Fibroblast of skin of left biceps (primary cell): ENCODE measurements around the gene CLPTM1L.
"Not testable (repeated sequence)": the region's sequence is repeated elsewhere in the genome, so short reads cannot be mapped to it uniquely, and the experiment has no call there.

Source experiments
- DNase-seq, 2 experiments: peaks; one replicate each; pipeline ENCODE4 v3.0.0-alpha.2; 2013; ENCODE audit warnings: low read depth in 2 of 2

Gene CLPTM1L

DNA sequence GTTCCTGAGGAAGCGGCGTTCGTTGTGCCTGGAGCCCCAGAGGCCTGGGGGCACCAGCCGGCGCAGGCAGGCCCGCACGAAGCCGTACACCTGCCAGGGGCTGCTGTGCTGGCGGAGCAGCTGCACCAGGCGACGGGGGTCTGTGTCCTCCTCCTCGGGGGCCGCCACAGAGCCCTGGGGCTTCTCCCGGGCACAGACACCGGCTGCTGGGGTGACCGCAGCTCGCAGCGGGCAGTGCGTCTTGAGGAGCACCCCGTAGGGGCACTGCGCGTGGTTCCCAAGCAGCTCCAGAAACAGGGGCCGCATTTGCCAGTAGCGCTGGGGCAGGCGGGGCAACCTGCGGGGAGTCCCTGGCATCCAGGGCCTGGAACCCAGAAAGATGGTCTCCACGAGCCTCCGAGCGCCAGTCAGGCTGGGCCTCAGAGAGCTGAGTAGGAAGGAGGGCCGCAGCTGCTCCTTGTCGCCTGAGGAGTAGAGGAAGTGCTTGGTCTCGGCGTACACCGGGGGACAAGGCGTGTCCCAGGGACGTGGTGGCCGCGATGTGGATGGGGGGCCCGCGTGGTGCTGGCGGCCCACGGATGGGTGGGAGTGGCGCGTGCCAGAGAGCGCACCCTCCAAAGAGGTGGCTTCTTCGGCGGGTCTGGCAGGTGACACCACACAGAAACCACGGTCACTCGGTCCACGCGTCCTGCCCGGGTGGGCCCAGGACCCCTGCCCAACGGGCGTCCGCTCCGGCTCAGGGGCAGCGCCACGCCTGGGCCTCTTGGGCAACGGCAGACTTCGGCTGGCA, 51.3 kb downstream of the CLPTM1L start:
- no peak for DNase-seq

DNA sequence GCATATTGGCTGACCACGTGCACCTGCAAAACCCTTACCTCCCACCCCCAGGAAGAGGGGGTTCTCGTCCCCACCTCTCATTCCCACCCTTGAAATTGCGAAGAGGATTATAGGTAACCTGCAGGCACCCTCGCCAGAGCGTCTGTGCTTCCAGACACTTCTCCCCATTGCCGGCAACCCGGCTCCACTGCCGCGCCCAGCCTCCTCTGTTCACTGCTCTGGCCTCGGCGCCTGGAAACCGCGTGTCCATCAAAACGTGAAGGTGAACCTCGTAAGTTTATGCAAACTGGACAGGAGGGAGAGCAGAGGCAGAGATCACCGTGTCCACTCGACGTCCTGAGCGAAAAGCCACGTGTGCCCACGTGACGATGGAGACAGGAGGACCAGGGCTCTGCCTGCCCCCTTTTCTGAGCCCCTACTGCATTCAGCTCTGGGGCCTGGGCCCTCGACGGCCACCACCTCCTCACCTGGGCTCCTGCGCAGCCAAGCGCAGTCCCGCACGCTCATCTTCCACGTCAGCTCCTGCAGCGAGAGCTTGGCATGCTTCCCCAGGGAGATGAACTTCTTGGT, 52.0 kb downstream of the CLPTM1L start:
- no peak for DNase-seq

DNA sequence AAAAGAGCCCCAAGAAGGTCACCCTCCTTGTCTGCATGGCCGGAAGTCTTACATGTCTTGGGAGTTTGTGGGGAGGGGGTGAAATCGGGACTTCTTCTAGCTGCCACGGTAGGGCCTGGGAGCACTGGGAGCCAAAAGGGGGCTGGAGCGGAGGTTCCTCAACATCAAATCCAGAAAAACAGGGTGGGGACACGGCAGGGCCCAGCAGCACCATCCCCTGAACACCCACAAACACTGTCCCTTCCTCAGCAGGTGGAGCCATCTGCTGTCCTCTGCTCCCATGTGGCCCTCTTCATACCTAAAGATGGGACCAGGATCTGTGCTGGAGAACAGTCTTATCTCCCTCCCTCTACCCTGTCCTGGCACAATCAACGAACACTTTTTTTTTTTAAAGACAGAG, 52.8 kb downstream of the CLPTM1L start:
- no peak for DNase-seq

DNA sequence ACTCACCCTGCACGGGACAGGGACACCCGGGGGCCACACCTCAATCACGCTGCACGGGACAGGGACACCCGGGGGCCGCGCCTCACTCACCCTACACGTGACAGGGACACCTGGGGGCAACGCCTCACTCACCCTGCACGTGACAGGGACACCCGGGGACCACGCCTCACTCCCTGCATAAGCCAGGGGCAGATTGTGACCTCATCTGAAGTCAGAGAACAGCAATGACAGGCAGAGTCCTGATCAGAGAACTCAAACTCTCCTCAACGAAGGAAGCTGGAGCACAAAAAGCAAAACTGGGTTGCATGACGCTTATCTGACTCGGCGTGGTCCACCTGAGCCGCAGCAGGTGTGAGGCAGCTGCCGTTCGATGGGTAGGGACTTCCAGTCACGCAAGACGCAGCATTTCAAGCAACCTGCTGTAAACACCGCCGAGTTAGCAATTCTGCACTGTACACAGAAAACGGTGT, 53.3 kb downstream of the CLPTM1L start:
- no peak for DNase-seq

DNA sequence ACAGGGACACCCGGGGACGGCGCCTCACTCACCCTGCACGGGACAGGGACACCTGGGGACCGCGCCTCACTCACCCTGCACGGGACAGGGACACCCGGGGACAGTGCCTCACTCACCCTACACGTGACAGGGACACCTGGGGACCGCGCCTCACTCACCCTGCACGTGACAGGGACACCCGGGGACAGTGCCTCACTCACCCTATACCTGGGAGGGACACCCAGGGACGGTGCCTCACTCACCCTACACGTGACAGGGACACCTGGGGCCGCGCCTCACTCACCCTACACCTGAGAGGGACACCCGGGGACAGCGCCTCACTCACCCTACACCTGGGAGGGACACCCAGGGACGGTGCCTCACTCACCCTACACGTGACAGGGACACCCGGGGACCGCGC, 53.9 kb downstream of the CLPTM1L start:
- not testable (repeated sequence) for DNase-seq

DNA sequence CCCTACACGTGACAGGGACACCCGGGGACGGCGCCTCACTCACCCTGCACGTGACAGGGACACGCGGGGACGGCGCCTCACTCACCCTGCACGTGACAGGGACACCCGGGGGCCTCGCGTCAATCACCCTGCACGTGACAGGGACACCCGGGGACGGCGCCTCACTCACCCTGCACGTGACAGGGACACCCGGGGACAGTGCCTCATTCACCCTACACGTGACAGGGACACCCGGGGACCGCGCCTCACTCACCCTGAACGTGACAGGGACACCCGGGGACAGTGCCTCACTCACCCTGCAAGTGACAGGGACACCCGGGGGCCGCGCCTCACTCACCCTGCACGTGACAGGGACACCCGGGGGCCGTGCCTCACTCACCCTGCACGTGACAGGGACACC, 55.3 kb downstream of the CLPTM1L start:
- not testable (repeated sequence) for DNase-seq

DNA sequence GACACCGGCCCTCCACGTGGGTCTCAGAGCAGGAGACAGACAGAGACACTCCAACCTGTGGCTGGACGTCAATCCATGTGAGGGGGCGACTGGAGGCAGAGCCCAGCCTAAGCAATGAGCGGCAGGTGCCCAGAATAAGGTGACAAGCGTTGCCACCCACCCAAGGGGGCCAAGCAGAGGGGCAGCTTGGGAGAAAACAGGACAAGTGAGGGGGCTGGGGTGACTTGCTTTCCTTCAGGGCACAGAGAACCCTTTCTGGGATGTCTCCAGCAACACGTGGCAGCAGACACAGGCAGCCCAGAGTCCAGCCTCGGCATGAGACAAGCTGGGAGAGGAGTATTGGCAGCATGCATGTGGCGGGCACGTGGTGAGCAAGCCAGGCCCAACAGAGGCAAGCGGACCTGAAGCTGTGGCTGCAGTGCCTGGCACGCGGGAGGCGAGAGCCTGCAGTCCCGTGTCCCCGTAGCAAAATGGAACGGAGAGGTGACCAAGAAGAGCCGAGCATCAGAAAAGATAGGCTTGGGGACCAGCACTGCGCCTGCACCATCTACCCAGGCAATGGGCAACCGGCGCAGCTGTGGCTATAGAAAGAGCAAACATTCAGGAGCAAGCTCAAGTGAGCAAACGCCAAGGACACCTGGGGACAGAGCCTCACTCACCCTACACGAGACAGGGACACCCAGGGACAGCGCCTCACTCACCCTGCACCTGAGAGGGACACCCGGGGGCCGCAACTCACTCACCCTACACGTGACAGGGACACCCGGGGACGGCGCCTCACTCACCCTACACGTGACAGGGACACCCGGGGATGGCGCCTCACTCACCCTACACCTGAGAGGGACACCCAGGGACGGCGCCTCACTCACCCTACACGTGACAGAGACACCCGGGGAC, 56.2 kb downstream of the CLPTM1L start:
- no peak for DNase-seq

DNA sequence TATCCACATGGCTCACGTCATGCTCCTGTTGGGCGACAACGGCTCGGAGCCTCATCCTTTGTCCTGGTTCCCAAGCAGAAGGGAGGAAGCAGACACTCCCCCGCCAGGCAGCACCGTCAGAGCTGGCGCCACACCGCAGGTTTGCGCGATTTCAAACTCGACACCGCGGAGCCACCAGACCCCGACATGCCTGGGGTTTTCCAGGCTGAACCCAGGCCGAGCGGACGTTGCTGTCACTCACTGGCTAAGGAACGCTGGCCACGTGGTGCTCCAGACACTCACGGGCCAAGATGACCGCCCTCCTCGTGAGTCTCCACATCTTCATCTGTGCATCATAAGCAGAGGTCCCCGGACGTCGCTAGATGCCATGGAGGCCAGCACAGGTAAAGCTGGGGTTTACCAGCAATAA, 59.0 kb downstream of the CLPTM1L start:
- DNase-seq = no peak

DNA sequence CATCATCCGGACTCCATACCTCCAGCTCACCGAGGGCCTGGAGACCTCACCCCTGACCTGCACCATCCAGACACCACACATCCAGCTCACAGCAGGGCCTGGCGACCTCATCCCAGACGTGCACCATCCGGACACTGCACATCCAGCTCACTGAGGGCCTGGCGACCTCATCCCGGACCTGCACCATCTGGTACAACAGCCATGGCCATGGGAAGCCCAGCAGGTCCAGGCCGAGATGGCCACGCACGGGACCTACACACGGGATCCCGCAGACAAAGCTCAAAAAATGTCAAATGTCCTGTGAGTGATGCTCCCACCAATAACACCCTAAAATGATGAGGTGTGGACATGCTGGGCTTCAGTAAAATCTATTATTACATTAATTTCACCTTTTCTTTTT, 59.8 kb downstream of the CLPTM1L start:
- no peak for DNase-seq

DNA sequence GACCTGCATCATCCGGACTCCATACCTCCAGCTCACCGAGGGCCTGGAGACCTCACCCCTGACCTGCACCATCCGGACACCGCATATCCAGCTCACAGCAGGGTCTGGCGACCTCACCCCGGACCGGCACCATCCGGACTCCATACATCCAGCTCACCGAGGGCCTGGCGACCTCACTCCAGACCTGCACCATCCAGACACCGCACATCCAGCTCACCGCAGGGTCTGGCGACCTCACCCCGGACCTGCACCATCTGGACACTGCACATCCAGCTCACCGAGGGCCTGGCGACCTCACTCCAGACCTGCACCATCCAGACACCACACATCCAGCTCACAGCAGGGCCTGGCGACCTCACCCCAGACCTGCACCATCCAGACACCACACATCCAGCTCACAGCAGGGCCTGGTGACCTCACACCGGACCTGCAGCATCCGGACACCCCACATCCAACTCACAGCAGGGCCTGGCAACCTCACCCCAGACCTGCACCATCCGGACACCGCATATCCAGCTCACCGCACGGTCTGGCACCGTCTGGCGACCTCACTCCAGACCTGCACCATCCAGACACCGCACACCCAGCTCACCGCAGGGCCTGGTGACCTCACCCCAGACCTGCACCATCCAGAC, 60.4 kb downstream of the CLPTM1L start:
- not testable (repeated sequence) for DNase-seq

DNA sequence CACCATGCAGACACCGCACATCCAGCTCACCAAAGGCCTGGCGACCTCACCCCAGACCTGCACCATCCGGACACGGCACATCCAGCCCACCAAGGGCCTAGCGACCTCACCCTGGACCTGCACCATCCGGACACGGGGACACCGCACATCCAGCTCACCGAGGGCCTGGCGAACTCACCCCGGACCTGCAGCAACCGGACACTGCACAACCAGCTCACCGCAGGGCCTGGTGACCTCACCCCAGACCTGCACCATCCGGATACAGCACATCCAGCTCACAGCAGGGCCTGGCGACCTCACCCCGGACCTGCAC, 61.2 kb downstream of the CLPTM1L start:
- not testable (repeated sequence) for DNase-seq

DNA sequence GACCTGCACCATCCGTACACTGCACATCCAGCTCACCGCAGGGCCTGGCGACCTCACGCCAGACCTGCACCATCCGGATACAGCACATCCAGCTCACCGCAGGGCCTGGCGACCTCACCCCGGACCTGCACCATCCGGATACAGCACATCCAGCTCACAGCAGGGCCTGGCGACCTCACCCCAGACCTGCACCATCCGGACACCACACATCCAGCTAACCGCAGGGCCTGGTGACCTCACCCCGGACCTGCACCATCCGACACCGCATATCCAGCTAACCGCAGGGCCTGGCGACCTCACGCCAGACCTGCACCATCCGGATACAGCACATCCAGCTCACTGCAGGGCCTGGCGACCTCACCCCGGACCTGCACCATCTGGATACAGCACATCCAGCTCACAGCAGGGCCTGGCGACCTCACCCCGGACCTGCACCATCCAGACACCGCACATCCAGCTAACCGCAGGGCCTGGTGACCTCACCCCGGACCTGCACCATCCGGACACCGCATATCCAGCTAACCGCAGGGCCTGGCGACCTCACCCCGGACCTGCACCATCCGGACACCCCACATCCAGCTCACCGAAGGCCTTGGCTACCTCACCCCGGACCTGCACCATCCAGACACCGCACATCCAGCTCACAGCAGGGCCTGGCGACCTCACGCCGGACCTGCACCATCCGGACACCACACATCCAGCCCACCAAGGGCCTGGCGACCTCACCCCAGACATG, 61.7 kb downstream of the CLPTM1L start:
- not testable (repeated sequence) for DNase-seq

DNA sequence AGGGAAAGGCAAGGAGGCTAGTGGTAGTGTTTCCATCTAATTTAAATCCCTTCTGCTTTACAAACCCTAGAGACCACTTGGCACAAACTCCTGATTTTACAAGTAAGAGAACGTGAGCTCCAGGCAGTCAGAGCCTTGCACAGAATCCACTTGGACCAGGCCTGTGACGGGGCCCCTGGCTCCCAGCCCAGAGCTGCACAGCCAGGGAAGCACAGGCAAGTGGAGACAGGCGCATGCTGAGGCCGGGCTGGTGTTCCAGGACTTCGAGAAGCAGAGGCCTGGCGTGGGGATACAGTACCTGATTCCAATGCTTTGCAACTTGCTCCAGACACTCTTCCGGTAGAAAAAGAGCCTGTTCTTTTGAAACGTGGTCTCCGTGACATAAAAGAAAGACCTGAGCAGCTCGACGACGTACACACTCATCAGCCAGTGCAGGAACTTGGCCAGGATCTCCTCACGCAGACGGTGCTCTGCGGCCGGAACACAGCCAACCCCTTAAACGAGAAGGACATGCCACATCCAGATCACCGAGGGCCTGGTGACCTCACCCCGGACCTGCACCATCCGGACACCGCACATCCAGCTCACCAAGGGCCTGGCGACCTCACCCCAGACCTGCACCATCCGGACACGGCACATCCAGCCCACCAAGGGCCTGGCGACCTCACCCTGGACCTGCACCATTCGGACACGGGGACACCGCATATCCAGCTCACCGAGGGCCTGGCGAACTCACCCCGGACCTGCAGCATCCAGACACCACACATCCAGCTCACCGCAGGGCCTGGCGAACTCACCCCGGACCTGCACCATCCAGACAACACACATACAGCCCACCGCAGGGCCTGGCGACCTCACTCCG, 62.5 kb downstream of the CLPTM1L start:
- DNase-seq = no peak

DNA sequence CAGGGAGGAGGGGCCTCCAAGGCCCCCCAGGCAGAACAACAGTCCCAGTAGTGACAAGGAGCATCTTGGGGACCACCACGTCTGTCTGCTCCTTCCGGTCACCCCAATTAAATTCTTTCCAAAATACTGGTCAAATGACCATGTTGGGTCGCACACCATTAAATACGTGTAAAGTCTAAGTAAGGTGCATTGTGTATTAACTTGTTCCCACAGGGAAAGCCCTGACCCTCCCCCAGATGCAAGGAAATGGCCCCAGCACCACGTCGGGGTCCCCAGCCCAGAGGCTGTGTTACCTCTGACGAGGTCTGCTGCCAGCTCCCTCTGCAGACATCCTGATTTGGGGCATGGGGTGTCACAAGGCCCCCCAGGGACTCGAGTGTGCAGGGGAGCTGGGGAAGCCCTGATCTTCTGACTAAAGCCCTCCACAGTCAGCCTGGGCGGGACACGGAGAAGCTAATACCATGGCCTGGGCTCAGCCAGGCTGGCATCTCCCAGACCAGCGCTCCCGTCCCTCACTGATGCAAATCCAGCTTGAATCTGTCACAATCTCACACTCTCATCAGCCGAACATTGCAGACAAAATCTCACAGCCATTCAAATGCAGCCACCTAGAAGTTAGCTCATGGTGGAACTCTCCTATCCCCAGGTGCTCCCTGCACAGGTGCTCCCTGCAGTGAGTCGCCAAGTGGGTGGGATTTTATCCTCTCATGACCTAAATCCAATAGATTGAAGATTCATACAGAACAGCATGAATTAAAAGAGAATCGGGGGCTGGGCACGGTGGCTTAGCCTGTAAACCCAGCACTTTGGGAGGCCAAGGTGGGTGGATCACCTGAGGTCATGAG, 63.6 kb downstream of the CLPTM1L start:
- DNase-seq = no peak

DNA sequence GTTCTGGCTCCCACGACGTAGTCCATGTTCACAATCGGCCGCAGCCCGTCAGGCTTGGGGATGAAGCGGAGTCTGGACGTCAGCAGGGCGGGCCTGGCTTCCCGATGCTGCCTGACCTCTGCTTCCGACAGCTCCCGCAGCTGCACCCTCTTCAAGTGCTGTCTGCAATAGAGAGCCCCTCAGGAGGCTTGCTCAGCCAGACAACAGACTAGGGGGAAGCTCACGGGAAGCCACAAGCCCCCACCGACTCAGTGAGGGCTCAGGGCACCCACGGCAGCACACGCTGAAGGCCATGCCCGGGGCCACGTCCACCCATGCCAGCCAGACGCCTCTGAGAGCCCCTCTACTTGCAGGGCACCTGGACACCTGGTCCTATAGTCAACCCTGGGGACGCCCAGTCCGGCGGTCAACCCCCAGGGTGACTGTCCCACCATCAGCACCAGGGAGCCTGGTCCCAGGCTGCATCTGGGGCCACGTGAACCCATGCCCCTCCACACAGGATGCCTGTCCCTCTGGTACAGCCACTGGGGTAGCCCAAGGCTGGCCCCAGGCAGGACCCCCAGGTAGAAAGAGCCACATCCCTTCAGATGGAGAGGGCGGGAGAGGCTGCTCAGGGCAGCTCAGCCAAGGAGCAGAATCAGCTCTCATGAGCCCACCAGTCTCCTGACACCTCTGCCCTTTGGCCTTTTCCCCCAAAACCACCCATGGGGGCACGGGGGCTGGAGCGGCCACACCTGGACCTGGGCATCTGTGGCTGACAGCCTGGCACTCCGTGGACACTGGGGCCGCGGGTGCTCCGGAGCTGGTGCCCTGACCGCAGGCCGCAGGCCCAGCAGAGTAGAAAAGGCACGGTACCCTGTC, 64.5 kb downstream of the CLPTM1L start:
- DNase-seq = no peak

DNA sequence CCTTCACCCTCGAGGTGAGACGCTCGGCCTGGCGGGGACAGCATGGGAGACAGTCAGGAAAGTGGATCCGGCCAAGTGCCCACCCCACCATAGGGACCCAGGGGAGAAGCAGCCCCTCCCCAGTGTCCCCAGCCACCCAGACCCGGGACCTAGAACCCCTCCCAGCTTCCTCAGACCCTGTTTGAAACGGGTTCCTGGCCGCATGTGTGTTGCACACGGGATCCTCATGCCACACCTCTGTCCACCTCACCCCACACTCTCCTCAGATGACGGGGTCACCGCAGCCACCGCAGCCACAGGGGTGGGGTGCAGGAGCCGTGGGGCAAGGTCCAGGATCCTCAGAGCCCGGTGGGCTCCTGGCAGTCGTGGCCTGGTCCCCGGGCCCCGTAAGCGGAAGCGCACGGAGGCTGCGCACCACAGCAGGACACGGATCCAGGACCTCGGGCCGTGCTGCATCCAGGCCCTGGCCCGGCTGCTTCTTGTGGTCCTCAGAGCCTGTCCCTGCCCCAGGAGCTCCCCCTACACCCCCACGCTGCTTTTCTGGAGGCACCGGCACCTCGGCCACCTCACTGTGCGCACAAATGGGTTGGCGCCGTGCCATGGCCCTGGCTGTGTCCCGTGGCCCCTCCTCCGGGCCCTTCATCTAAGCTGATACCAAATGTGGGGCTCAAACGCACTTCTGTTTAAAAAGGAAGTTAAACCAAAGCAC, 65.3 kb downstream of the CLPTM1L start:
- DNase-seq = no peak

DNA sequence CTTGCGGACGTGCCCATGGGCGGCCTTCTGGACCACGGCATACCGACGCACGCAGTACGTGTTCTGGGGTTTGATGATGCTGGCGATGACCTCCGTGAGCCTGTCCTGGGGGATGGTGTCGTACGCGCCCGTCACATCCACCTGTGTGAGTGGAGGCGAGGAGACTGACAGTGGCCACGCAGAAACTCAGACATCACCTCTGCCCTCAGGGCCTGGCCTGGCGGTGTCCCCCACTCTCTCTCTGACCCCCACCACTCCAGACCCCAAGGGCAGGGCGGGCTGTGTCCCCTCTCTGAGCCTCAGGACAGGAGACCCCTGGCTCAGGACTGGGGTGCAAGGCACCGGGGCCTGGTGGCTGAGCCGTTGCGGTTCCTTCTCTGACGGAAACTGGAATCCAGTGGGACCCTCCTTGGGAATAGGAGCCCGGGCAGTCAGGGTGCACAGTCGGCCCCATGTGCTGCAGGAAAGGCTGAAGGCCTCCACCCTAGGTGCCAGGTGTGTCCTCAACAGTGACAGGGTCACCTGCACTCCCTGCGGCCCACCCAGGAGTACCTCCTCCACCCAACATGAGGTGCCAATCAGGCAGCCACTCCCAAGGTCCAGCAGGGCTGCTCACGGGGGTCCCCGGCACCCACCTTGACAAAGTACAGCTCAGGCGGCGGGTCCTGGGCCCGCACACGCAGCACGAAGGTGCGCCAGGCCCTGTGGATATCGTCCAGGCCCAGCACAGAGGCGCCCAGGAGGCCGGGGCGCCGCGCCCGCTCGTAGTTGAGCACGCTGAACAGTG, 66.0 kb downstream of the CLPTM1L start:
- no peak for DNase-seq
